CD14-positive monocyte (primary cell): Measurements from ENCODE around the gene ZNRF1. TPM values are rescaled to one million over a fixed set of nuclear protein-coding genes. Genes with fewer than 3 reads are reported as not detected.
A peak's percentile ranks its signal among the peaks of the same experiment; 100 is the strongest.

ENCODE experiments used
- DNase-seq, 3 donors: peaks; one replicate each; pipeline ENCODE4 v3.0.0-alpha.2; 2011 to 2022
- H2AFZ ChIP-seq: 2 replicates; pipeline ENCODE4 v1.6.0; 2012; ENCODE audit warnings: mild to moderate bottlenecking, low read depth, low read length, inconsistent platforms; ENCODE audit not compliant: insufficient read depth, poor library complexity, severe bottlenecking
- H3K27ac ChIP-seq, 2 donors: 1 replicate in 1 of 2; 2 replicates in 1 of 2; pipeline ENCODE4 v1.5.1; 2012 to 2013; ENCODE audit warnings: low read length in 2 of 2, control low read depth in 1 of 2, inconsistent platforms in 1 of 2, low read depth in 1 of 2, mild to moderate bottlenecking in 1 of 2
- H3K27me3 ChIP-seq, 2 donors: one replicate each; pipeline versions ENCODE4 v1.6.0 to v1.6.1; 2011 to 2013; ENCODE audit warnings: low read length in 2 of 2; ENCODE audit not compliant: control insufficient read depth in 2 of 2, insufficient read depth in 2 of 2
- H3K36me3 ChIP-seq, 2 donors: replicated peaks in 1 of 2; 1 replicate in 1 of 2; 2 replicates in 1 of 2; pipeline versions ENCODE4 v1.5.1 to v1.6.1; 2012 to 2013; ENCODE audit warnings: low read length in 2 of 2, control low read depth in 1 of 2, inconsistent platforms in 1 of 2, mild to moderate bottlenecking in 1 of 2; ENCODE audit not compliant: insufficient read depth in 2 of 2, control insufficient read depth in 1 of 2
- H3K4me1 ChIP-seq, 2 donors: 1 replicate in 1 of 2; 2 replicates in 1 of 2; pipeline versions ENCODE4 v1.5.1 to v1.6.1; 2012 to 2013; ENCODE audit warnings: low read length in 2 of 2, control low read depth in 1 of 2, inconsistent platforms in 1 of 2, mild to moderate bottlenecking in 1 of 2, moderate library complexity in 1 of 2; ENCODE audit not compliant: insufficient read depth in 2 of 2, control insufficient read depth in 1 of 2
- H3K4me2 ChIP-seq: replicated peaks from 2 replicates; pipeline ENCODE3; 2012; ENCODE audit warnings: low read length, moderate library complexity, mild to moderate bottlenecking; ENCODE audit not compliant: poor library complexity, severe bottlenecking; ENCODE audit errors: extremely low read depth
- H3K4me3 ChIP-seq, 3 experiments: fragments of 200-600 bp in 1 of 3; sonication (generic) in 1 of 3; replicated peaks in 1 of 3; 1 replicate in 2 of 3; 2 replicates in 1 of 3; pipeline ENCODE4 v1.5.1; 2011 to 2013; ENCODE audit warnings: low read length in 3 of 3, mild to moderate bottlenecking in 3 of 3, control low read depth in 2 of 3, low read depth in 2 of 3, inconsistent platforms in 1 of 3, moderate library complexity in 1 of 3
- H3K79me2 ChIP-seq: 2 replicates; pipeline ENCODE4 v1.6.0; 2012; ENCODE audit warnings: mild to moderate bottlenecking, control low read depth, inconsistent platforms, low read length, moderate library complexity; ENCODE audit not compliant: insufficient read depth
- H3K9ac ChIP-seq: 2 replicates; pipeline ENCODE4 v1.6.0; 2017; ENCODE audit warnings: low read length, mild to moderate bottlenecking; ENCODE audit not compliant: insufficient read depth, poor library complexity, severe bottlenecking
- H3K9me3 ChIP-seq, 2 donors: replicated peaks in 1 of 2; 1 replicate in 1 of 2; 2 replicates in 1 of 2; pipeline versions ENCODE4 v1.5.1 to v1.6.1; 2012 to 2013; ENCODE audit warnings: low read length in 2 of 2, control low read depth in 1 of 2; ENCODE audit not compliant: control insufficient read depth in 1 of 2, insufficient read depth in 1 of 2
- H4K20me1 ChIP-seq: 2 replicates; pipeline ENCODE4 v1.6.0; 2012; ENCODE audit warnings: mild to moderate bottlenecking, low read length, control low read depth, moderate library complexity; ENCODE audit not compliant: insufficient read depth
- H3K27ac Mint-ChIP-seq, 7 donors: one replicate each; pipeline ENCODE4 v1.8.0; 2020; ENCODE audit warnings: mild to moderate bottlenecking in 7 of 7, mixed read lengths in 7 of 7, moderate library complexity in 6 of 7, inconsistent platforms in 2 of 7
- H3K27me3 Mint-ChIP-seq, 3 donors: one replicate each; pipeline ENCODE4 v1.8.0; 2021 to 2022; ENCODE audit warnings: low read depth in 3 of 3, mild to moderate bottlenecking in 3 of 3, mixed read lengths in 3 of 3, moderate library complexity in 3 of 3, inconsistent platforms in 1 of 3
- H3K36me3 Mint-ChIP-seq, 2 donors: one replicate each; pipeline ENCODE4 v1.8.0; 2020; ENCODE audit warnings: mixed read lengths in 2 of 2, inconsistent platforms in 1 of 2, mild to moderate bottlenecking in 1 of 2
- H3K4me1 Mint-ChIP-seq: one replicate; pipeline ENCODE4 v1.8.0; 2020; ENCODE audit warnings: mild to moderate bottlenecking, mixed read lengths
- H3K4me3 Mint-ChIP-seq, 2 donors: one replicate each; pipeline ENCODE4 v1.8.0; 2020; ENCODE audit warnings: mild to moderate bottlenecking in 2 of 2, mixed read lengths in 2 of 2, moderate library complexity in 1 of 2
- H3K9me3 Mint-ChIP-seq, 7 donors: one replicate each; pipeline ENCODE4 v1.8.0; 2020 to 2022; ENCODE audit warnings: mixed read lengths in 7 of 7, mild to moderate bottlenecking in 6 of 7, moderate library complexity in 6 of 7, inconsistent platforms in 2 of 7
- CTCF ChIP-seq: fragments of 200-600 bp; IDR thresholded peaks from one replicate; pipeline ENCODE4 v1.8.0; 2022; ENCODE audit warnings: antibody characterized with exemption, mild to moderate bottlenecking
- WGBS: methylation state at CpG from one replicate; pipeline ENCODE4 v1.1.5; 2013; ENCODE audit warnings: missing lambda C conversion rate; ENCODE audit not compliant: insufficient coverage; 5-methylcytosine and 5-hydroxymethylcytosine counted together
- intact Hi-C, 2 donors: fragments of 100-400 bp; cut with micrococcal nuclease; formaldehyde crosslinking; loops; one replicate each; pipeline versions ENCODE4 v1.15.0 to v1.15.1; 2023
- polyA plus RNA-seq, 3 donors: library from polyadenylated mRNA; depleted of rRNA in 1 of 3; unstranded in 2 of 3; stranded (reverse) in 1 of 3; fragments of 300-500 nt in 2 of 3; fragments of >200 nt in 1 of 3; fragmentation: Illumina TruSeq in 2 of 3; gene quantifications; 1 replicate in 2 of 3; 2 replicates in 1 of 3; pipeline ENCODE4 v1.2.3, GENCODE V29; 2012 to 2021

Gene ZNRF1
- polyA plus RNA-seq, 3 donors = 1.9 to 5.3 (median 4.3) TPM

- Histone ChIP-seq H4K20me1 (no peaks in the 10 kb centered on the region), H3K79me2 (no peaks in the 10 kb centered on the region), H3K4me2 (no peak overlapping the region), H2AFZ (no peak overlapping the region), H3K4me3 (no peak overlapping the region), H3K9me3 (no peaks in the 10 kb centered on the region), H3K4me1 (no peaks in the 10 kb centered on the region), H3K27me3 (no peaks in the 10 kb centered on the region), H3K27ac (no peak overlapping the region), H3K9ac (no peak overlapping the region), H3K36me3 (peaks cover 25 to 77% of the 10 kb centered on the region in 2 donors)
- no peaks in the 10 kb centered on the region for H3K4me1 Mint-ChIP-seq
- peaks cover 0 to 2% (median 0%) of the 10 kb centered on the region in 7 donors for H3K9me3 Mint-ChIP-seq
- peak overlapping the region in 1 of 7 donors; percentile 40 for H3K27ac Mint-ChIP-seq
- peaks cover 60 to 79% of the 10 kb centered on the region in 2 donors for H3K36me3 Mint-ChIP-seq
- WGBS = 98% methylated on average over 6 of the region's 7 CpGs
- H3K27me3 Mint-ChIP-seq = peaks cover 0 to 2% (median 1%) of the 10 kb centered on the region in 3 donors
- no peak for DNase-seq
- intact Hi-C loops = no loop called here
- no peak for TF ChIP-seq CTCF
- H3K4me3 Mint-ChIP-seq = no peak overlapping the region
Measured at GRCh38 chr16:74950511-74950910, 48.3 kb upstream of the ZNRF1 start.

- peaks cover 32 to 77% of the 10 kb centered on the region in 2 donors for H3K36me3 ChIP-seq
- intact Hi-C loops = no loop called here
- no peaks in the 10 kb centered on the region for H3K9me3 ChIP-seq
- Mint-ChIP-seq H3K9me3 (peaks cover 0 to 2% (median 0%) of the 10 kb centered on the region in 7 donors), H3K36me3 (peaks cover 65 to 80% of the 10 kb centered on the region in 2 donors), H3K4me3 (no peak overlapping the region), H3K27me3 (peaks cover 0 to 2% (median 1%) of the 10 kb centered on the region in 3 donors), H3K4me1 (no peaks in the 10 kb centered on the region), H3K27ac (no peak overlapping the region)
- H3K4me3 ChIP-seq = no peak overlapping the region
- 89% methylated on average over 3 of the region's 11 CpGs for WGBS
- no peak for TF ChIP-seq CTCF
- no peak overlapping the region for H3K9ac ChIP-seq
- H3K27ac ChIP-seq = no peak overlapping the region
- DNase-seq = no peak
- H3K27me3 ChIP-seq = no peaks in the 10 kb centered on the region
- H2AFZ ChIP-seq = no peak overlapping the region
- no peaks in the 10 kb centered on the region for H3K79me2 ChIP-seq
- H3K4me1 ChIP-seq = no peaks in the 10 kb centered on the region
- H4K20me1 ChIP-seq = no peaks in the 10 kb centered on the region
- H3K4me2 ChIP-seq = no peak overlapping the region
Measured at GRCh38 chr16:74951206-74951605, 47.6 kb upstream of the ZNRF1 start.
